Measurements from ENCODE around the gene PDP2. TPM values are rescaled to one million over a fixed set of nuclear protein-coding genes. Genes with fewer than 3 reads are reported as not detected.
"Not testable (repeated sequence)": the region's sequence is repeated elsewhere in the genome, so short reads cannot be mapped to it uniquely, and the experiment has no call there.

The PDP2 gene
- total RNA-seq, 1 donor: 4.0 TPM

DNA sequence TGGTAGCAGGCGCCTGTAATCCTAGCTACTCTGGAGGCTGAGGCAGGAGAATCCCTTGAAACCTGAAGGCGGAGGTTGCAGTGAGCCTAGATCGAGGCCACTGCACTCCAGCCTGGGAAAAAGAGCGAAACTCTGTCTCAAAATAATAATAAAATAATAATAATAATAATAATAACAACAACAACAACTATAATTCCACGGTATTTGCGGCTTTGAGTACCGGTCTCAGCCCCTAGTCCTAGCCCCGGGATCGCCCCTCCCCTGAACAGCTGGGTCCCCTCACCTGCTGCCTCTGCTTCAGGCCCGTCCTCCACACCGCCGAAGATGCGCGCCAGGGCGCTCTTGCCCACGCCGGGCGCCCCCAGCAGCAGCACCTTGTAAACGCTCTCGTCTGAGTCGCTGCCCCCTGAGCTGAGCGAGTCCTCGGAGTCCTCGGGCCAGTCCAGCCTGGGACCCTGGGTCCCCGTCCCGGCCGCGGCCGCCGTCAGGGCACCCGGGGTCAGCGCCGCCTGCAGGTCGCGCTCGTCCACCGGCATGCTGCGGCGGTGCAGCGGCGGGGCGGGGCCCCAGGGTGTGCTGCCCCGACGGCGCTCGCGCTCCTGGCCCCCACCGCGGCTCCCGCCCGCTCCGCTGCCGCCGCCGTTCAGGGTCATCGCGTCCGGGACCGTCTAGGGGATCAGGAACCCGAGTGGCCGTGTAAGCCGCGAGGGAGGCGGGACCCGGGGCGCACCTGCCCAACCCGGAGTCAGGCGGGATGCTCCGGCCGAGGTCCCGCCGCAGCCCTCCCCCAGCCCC is 44.4 kb downstream of the PDP2 start:
- Histone ChIP-seq H3K9me3 (ENCODE audit: low read depth, low read length) (no peaks in the 10 kb centered on the region), H3K27me3 (ENCODE audit: insufficient read depth, low read length) (peaks cover 29% of the 10 kb centered on the region), H3K4me3 (ENCODE audit: low read length) (no peak overlapping the region), H3K4me1 (ENCODE audit: insufficient read depth, low read length) (peaks cover 13% of the 10 kb centered on the region)

GRCh38 chr16:66925322-66925840 is 45.1 kb downstream of the PDP2 start, which contains the start of gene RRAD:
Gene RRAD, minus strand, starts transcription at chr16:66925535. Its CDS starts 356 bp downstream, at chr16:66925179.
- Histone ChIP-seq H3K4me3 (ENCODE audit: low read length) (no peak within 1 kb of the TSS), H3K4me1 (ENCODE audit: insufficient read depth, low read length) (peaks cover 13% of the 10 kb centered on the region), H3K27me3 (ENCODE audit: insufficient read depth, low read length) (peaks cover 29% of the 10 kb centered on the region), H3K9me3 (ENCODE audit: low read depth, low read length) (no peaks in the 10 kb centered on the region)

DNA sequence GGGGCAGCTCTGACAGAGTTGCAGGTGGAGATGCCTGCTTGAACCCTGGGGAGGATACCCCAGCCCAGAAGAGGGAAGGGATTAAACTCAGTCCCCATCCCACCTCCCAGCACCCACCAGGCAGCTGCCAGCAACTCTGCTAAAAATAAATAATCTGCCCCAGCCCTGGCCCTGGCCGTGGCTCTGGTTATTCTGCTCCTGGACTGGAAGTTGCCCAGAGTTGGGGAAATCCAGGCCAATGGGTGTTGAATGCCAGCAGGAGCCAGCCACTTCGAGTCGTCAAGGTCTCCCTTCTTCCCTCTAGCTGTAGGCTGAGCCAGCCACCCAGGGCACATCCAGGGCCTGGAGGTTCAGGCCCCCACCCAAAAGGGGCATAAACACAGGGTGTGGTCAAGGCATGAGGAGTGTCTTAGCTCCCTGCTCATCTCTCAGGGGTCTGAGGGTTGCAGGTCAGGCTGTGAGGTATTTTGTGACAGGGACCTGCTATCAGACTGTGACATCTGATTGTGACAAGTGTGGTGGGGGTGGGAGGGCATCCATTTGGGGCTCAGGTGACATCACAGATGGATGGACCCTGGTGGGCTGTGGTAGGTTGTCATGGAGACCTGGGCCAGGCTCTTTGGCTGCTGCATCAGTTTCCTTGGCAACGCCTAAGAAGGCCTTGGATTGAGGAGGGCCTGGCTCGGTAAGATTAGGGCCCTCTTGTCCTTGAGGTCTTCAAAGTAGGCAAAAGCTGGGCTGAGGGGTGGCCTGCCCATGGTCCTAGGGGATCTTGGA is 46.0 kb downstream of the PDP2 start:
- Histone ChIP-seq H3K4me3 (ENCODE audit: low read length) (no peak overlapping the region), H3K27me3 (ENCODE audit: insufficient read depth, low read length) (peaks cover 29% of the 10 kb centered on the region), H3K9me3 (ENCODE audit: low read depth, low read length) (no peaks in the 10 kb centered on the region), H3K4me1 (ENCODE audit: insufficient read depth, low read length) (peaks cover 13% of the 10 kb centered on the region)

- Histone ChIP-seq H3K4me1 (ENCODE audit: insufficient read depth, low read length) (peaks cover 13% of the 10 kb centered on the region), H3K27me3 (ENCODE audit: insufficient read depth, low read length) (peaks cover 29% of the 10 kb centered on the region), H3K9me3 (ENCODE audit: low read depth, low read length) (no peaks in the 10 kb centered on the region), H3K4me3 (ENCODE audit: low read length) (no peak overlapping the region)
Observed at GRCh38 chr16:66926961-66927436, 46.7 kb downstream of the PDP2 start.

DNA sequence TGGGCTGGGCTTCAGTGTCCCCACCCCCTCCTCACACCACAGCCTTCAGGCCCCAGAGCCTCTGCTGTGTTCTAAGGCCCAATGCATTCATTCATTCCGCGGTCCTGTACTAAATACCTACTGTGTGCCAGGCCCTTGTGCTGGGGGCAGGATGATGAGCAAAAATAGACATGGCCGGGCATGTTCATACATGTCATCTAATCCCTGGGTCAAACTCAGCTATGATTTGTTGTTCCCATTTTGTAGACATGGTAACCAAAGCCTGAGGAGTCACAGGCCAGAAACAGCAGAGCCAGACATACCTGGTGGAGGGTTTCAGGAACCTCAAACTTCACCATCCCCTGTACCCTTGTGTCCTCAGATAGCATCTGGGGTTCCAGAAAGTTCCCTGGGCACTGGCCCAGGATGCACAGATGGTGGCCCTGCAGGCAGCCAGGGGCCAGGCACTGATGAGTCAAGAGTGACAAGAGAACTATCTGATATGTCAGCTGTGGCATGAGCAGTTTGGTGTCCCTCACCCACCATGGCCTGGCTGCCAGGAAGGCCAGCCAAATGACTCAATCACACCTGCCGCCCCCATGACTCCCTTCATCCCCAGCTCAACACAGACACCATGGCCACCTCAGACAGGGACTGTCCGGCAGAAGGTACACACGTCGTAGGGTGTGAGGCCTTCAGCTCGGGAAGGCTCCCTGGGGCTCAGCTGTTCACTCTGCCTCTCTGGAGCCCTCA is 47.8 kb downstream of the PDP2 start:
- H3K4me1 ChIP-seq (ENCODE audit: insufficient read depth, low read length): peaks cover 20% of the 10 kb centered on the region
- H3K4me3 ChIP-seq (ENCODE audit: low read length): no peak overlapping the region
- H3K27me3 ChIP-seq (ENCODE audit: insufficient read depth, low read length): peaks cover 29% of the 10 kb centered on the region
- H3K9me3 ChIP-seq (ENCODE audit: low read depth, low read length): no peaks in the 10 kb centered on the region

- H3K4me1 ChIP-seq (ENCODE audit: insufficient read depth, low read length): peaks cover 28% of the 10 kb centered on the region
- no peak overlapping the region for H3K4me3 ChIP-seq (ENCODE audit: low read length)
- H3K9me3 ChIP-seq (ENCODE audit: low read depth, low read length): no peaks in the 10 kb centered on the region
- peaks cover 24% of the 10 kb centered on the region for H3K27me3 ChIP-seq (ENCODE audit: insufficient read depth, low read length)
Observed at GRCh38 chr16:66928702-66929388, 48.5 kb downstream of the PDP2 start.

DNA sequence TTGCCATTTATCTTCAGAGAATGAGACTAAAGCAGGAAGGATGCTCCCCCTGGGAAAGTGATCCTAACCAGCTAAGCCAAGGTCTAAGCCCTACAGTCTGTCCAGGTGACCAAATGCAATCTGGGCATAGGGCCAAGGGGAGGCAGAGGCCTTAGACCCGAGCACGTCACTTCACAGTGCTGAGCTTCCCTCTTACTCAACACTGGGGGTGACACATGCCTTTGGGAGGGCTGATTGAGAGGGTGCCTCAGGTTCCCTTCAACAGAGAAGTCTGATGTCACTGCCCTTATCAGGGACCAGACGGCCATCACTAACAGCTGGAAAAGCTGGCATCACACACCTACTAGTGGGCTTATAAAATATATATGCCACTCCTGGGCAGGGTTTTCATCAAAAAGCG is 49.9 kb downstream of the PDP2 start:
- Histone ChIP-seq H3K9me3 (ENCODE audit: low read depth, low read length) (no peaks in the 10 kb centered on the region), H3K4me1 (ENCODE audit: insufficient read depth, low read length) (peaks cover 24% of the 10 kb centered on the region), H3K27me3 (ENCODE audit: insufficient read depth, low read length) (peaks cover 13% of the 10 kb centered on the region), H3K4me3 (ENCODE audit: low read length) (no peak overlapping the region)

- no peaks in the 10 kb centered on the region for H3K9me3 ChIP-seq (ENCODE audit: low read depth, low read length)
Observed at GRCh38 chr16:66931665-66932064, 51.4 kb downstream of the PDP2 start.

GRCh38 chr16:66932076-66932475 is 51.8 kb downstream of the PDP2 start:
- Histone ChIP-seq H3K4me1 (ENCODE audit: insufficient read depth, low read length) (peaks cover 33% of the 10 kb centered on the region), H3K4me3 (ENCODE audit: low read length) (no peak overlapping the region), H3K27me3 (ENCODE audit: insufficient read depth, low read length) (no peaks in the 10 kb centered on the region), H3K9me3 (ENCODE audit: low read depth, low read length) (no peaks in the 10 kb centered on the region)

More at GRCh38 chr16:66931665-66932064, 51.4 kb downstream of the PDP2 start:
- Histone ChIP-seq H3K4me3 (ENCODE audit: low read length) (no peak overlapping the region), H3K4me1 (ENCODE audit: insufficient read depth, low read length) (peaks cover 31% of the 10 kb centered on the region), H3K27me3 (ENCODE audit: insufficient read depth, low read length) (no peaks in the 10 kb centered on the region)

- Histone ChIP-seq H3K4me3 (ENCODE audit: low read length) (peak overlapping the region; percentile 76), H3K9me3 (ENCODE audit: low read depth, low read length) (no peaks in the 10 kb centered on the region), H3K4me1 (ENCODE audit: insufficient read depth, low read length) (peaks cover 33% of the 10 kb centered on the region), H3K27me3 (ENCODE audit: insufficient read depth, low read length) (no peaks in the 10 kb centered on the region)
Observed at GRCh38 chr16:66933776-66934137, 53.4 kb downstream of the PDP2 start.

GRCh38 chr16:66934138-66934838 is 54.0 kb downstream of the PDP2 start, which contains the start of gene CIAO2B:
Gene CIAO2B, minus strand, starts transcription at chr16:66934402. Its CDS starts 38 bp downstream, at chr16:66934364.
- Histone ChIP-seq H3K4me1 (ENCODE audit: insufficient read depth, low read length) (peaks cover 33% of the 10 kb centered on the region), H3K9me3 (ENCODE audit: low read depth, low read length) (no peaks in the 10 kb centered on the region), H3K27me3 (ENCODE audit: insufficient read depth, low read length) (no peaks in the 10 kb centered on the region), H3K4me3 (ENCODE audit: low read length) (peak within 1 kb of the TSS; percentile 76)

- H3K9me3 ChIP-seq (ENCODE audit: low read depth, low read length); H3K27me3 ChIP-seq (ENCODE audit: insufficient read depth, low read length): not testable (repeated sequence)
- H3K4me1 ChIP-seq (ENCODE audit: insufficient read depth, low read length): peaks cover 33% of the 10 kb centered on the region
- H3K4me3 ChIP-seq (ENCODE audit: low read length): peak overlapping the region; percentile 76
Observed at GRCh38 chr16:66934839-66935313, 54.6 kb downstream of the PDP2 start.

- Histone ChIP-seq H3K9me3 (ENCODE audit: low read depth, low read length) (no peaks in the 10 kb centered on the region), H3K4me3 (ENCODE audit: low read length) (peak within 1 kb of the TSS; percentile 76), H3K4me1 (ENCODE audit: insufficient read depth, low read length) (peaks cover 33% of the 10 kb centered on the region), H3K27me3 (ENCODE audit: insufficient read depth, low read length) (no peaks in the 10 kb centered on the region)
Observed at GRCh38 chr16:66935314-66936011, 55.1 kb downstream of the PDP2 start, which contains the start of gene CES2. Gene CES2, plus strand, starts transcription at chr16:66935516. Its CDS starts 120 bp downstream, at chr16:66935636.

All from mononuclear cell (primary cell).